Esophagus squamous epithelium (tissue), 5 donors: ENCODE measurements around the gene SGMS2. TPM values are rescaled to one million over a fixed set of nuclear protein-coding genes. Genes with fewer than 3 reads are reported as not detected.

Experiments used
- DNase-seq: peaks from one replicate; lab custom pipeline; 2025; lab: John Stamatoyannopoulos, UW
- H3K27ac ChIP-seq, 4 donors: fragments of 200-600 bp; sonication (generic); one replicate each; pipeline ENCODE4 v1.5.1; 2016 to 2019; ENCODE audit warnings: mild to moderate bottlenecking in 1 of 4
- H3K27me3 ChIP-seq, 4 donors: fragments of 200-600 bp; sonication (generic); 1 replicate in 3 of 4; 2 replicates in 1 of 4; pipeline versions ENCODE4 v1.5.1 to v1.6.0; 2017 to 2021; ENCODE audit warnings: antibody characterized with exemption in 1 of 4
- H3K36me3 ChIP-seq, 3 donors: fragments of 200-600 bp; sonication (generic); one replicate each; pipeline ENCODE4 v1.5.1; 2016 to 2019
- H3K4me1 ChIP-seq, 3 donors: fragments of 200-600 bp; sonication (generic); one replicate each; pipeline ENCODE4 v1.5.1; 2017 to 2019
- H3K4me3 ChIP-seq, 4 donors: fragments of 200-600 bp; sonication (generic); 1 replicate in 3 of 4; 2 replicates in 1 of 4; pipeline ENCODE4 v1.5.1; 2016 to 2019; ENCODE audit warnings: mild to moderate bottlenecking in 2 of 4, moderate library complexity in 1 of 4
- H3K9me3 ChIP-seq, 3 donors: fragments of 200-600 bp; sonication (generic); one replicate each; pipeline ENCODE4 v1.5.1; 2016 to 2019
- CTCF ChIP-seq, 6 experiments: fragments of 450-650 bp in 4 of 6; fragments of 200-600 bp in 2 of 6; sonication (generic) in 2 of 6; IDR thresholded peaks; one replicate each; pipeline ENCODE4 v1.5.1; 2016 to 2019; ENCODE audit warnings: antibody characterized with exemption in 6 of 6, mild to moderate bottlenecking in 4 of 6, moderate library complexity in 4 of 6
- POLR2A ChIP-seq, 4 donors: fragments of 450-650 bp; IDR thresholded peaks; one replicate each; pipeline ENCODE4 v1.6.1; 2017; ENCODE audit warnings: antibody characterized with exemption in 4 of 4, mild to moderate bottlenecking in 4 of 4, moderate library complexity in 3 of 4
- WGBS, 2 donors: methylation state at CpG; one replicate each; pipeline ENCODE4 v1.1.5; 2018; 5-methylcytosine and 5-hydroxymethylcytosine counted together
- intact Hi-C: fragments of 100-400 bp; cut with DNase I; formaldehyde crosslinking; loops from one replicate; pipeline ENCODE4 v1.15.0; 2022
- total RNA-seq, 4 donors: library from RNA; depleted of rRNA; stranded (reverse); fragments of >200 nt; gene quantifications; one replicate each; pipeline ENCODE4 v1.1.0, GENCODE V29; 2016
- donor health status: DM: yes; HTN: yes; CAD: no.

Gene SGMS2
- total RNA-seq, 4 donors from 2014 or later = 53.4 to 153 (median 114) TPM

- 0% methylated on average over 2 to 10 of the region's 45 CpGs for WGBS, 2 donors
- H3K36me3 ChIP-seq = peaks cover 0 to 6% (median 0%) of the 10 kb centered on the region in 3 donors
- H3K4me1 ChIP-seq = peaks cover 7 to 34% (median 11%) of the 10 kb centered on the region in 3 donors
- no peaks in the 10 kb centered on the region for H3K9me3 ChIP-seq
- peaks cover 0 to 6% (median 0%) of the 10 kb centered on the region in 4 donors for H3K27me3 ChIP-seq
- peak; percentile 1 for DNase-seq
- H3K4me3 ChIP-seq = peak overlapping the region; percentile 60 to 82 (median 70)
- TF ChIP-seq POLR2A (IDR thresholded peaks at IDR 0.05) (no peak), CTCF (IDR thresholded peaks at IDR 0.05) (no peak)
- peak overlapping the region; percentile 63 to 90 (median 82) for H3K27ac ChIP-seq
- intact Hi-C loops = no loop called here
Measured at GRCh38 chr4:107931775-107932321, 107.1 kb downstream of the SGMS2 start.

- no peak overlapping the region for H3K4me3 ChIP-seq
- peaks cover 0 to 6% (median 0%) of the 10 kb centered on the region in 3 donors for H3K36me3 ChIP-seq
- H3K4me1 ChIP-seq = peaks cover 7 to 33% (median 11%) of the 10 kb centered on the region in 3 donors
- H3K9me3 ChIP-seq = no peaks in the 10 kb centered on the region
- H3K27ac ChIP-seq = no peak overlapping the region
- no peak for DNase-seq
- intact Hi-C loops = no loop called here
- peaks cover 0 to 6% (median 0%) of the 10 kb centered on the region in 4 donors for H3K27me3 ChIP-seq
- TF ChIP-seq POLR2A (IDR thresholded peaks at IDR 0.05) (no peak), CTCF (IDR thresholded peaks at IDR 0.05) (no peak)
Measured at GRCh38 chr4:107935246-107935645, 110.5 kb downstream of the SGMS2 start.

GRCh38 chr4:107937040-107937439, 112.3 kb downstream of the SGMS2 start:
- no peak for DNase-seq
- WGBS, 2 donors = 73 to 76% methylated on average over 2 of the region's 2 CpGs
- peaks cover 0 to 2% (median 0%) of the 10 kb centered on the region in 4 donors for H3K27me3 ChIP-seq
- no peak overlapping the region for H3K4me3 ChIP-seq
- H3K36me3 ChIP-seq = peaks cover 0 to 6% (median 0%) of the 10 kb centered on the region in 3 donors
- no peak overlapping the region for H3K27ac ChIP-seq
- TF ChIP-seq POLR2A (IDR thresholded peaks at IDR 0.05) (no peak), CTCF (IDR thresholded peaks at IDR 0.05) (no peak)
- no peaks in the 10 kb centered on the region for H3K9me3 ChIP-seq
- intact Hi-C loops = no loop called here
- peaks cover 2 to 20% (median 5%) of the 10 kb centered on the region in 3 donors for H3K4me1 ChIP-seq

GRCh38 chr4:107939307-107939706, 114.6 kb downstream of the SGMS2 start:
- Histone ChIP-seq H3K27ac (no peak overlapping the region), H3K36me3 (peaks cover 0 to 6% (median 0%) of the 10 kb centered on the region in 3 donors), H3K9me3 (no peaks in the 10 kb centered on the region), H3K4me3 (no peak overlapping the region), H3K27me3 (no peaks in the 10 kb centered on the region), H3K4me1 (peaks cover 0 to 5% (median 0%) of the 10 kb centered on the region in 3 donors)
- DNase-seq = no peak
- TF ChIP-seq CTCF (IDR thresholded peaks at IDR 0.05) = no peak
- no peak for TF ChIP-seq POLR2A (IDR thresholded peaks at IDR 0.05)
- intact Hi-C loops = no loop called here
- WGBS, 2 donors = 83 to 85% methylated on average over 1 of the region's 1 CpG

GRCh38 chr4:107945809-107946208, 121.1 kb downstream of the SGMS2 start:
- H3K4me1 ChIP-seq = no peaks in the 10 kb centered on the region
- H3K36me3 ChIP-seq = peaks cover 0 to 40% (median 0%) of the 10 kb centered on the region in 3 donors
- no peaks in the 10 kb centered on the region for H3K9me3 ChIP-seq
- 94 to 95% methylated on average over 3 of the region's 3 CpGs for WGBS, 2 donors
- no peak for DNase-seq
- H3K27ac ChIP-seq = no peak overlapping the region
- intact Hi-C loops = no loop called here
- TF ChIP-seq CTCF (IDR thresholded peaks at IDR 0.05) (no peak), POLR2A (IDR thresholded peaks at IDR 0.05) (no peak)
- no peaks in the 10 kb centered on the region for H3K27me3 ChIP-seq
- no peak overlapping the region for H3K4me3 ChIP-seq
